Right kidney (tissue), 1 donor: ENCODE measurements around the gene PATL1.
A peak's percentile ranks its signal among the peaks of the same experiment; 100 is the strongest.
"Not testable (repeated sequence)": the region's sequence is repeated elsewhere in the genome, so short reads cannot be mapped to it uniquely, and the experiment has no call there.

Experiments
- DNase-seq: peaks from one replicate; pipeline ENCODE4 v3.0.0-alpha.2; 2016

Gene PATL1

GRCh38 chr11:59676205-59676604, 7.4 kb upstream of the PATL1 start:
- no peak for DNase-seq

DNA sequence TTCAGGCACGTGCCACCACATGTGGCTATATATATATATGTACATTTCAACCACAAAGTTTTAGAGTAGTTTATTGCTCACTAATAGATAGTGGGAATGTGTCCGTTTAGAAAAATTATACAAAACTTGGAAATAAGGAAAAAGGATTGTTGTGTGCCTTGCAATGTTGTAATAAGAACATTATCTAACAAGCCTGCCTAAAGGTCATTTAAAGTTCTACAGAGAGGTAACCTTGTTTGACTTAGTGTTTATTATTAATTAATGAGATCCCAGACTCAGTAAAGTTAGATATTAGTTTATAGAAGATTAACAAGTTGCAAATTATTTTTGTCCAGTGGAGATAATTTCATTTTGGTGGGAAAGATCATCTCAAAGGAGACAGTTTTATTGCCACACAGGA, 5.5 kb upstream of the PATL1 start:
- DNase-seq: no peak

- DNase-seq: no peak
These were observed 4.5 kb upstream of the PATL1 start for GRCh38 chr11:59673291-59673690.

DNA sequence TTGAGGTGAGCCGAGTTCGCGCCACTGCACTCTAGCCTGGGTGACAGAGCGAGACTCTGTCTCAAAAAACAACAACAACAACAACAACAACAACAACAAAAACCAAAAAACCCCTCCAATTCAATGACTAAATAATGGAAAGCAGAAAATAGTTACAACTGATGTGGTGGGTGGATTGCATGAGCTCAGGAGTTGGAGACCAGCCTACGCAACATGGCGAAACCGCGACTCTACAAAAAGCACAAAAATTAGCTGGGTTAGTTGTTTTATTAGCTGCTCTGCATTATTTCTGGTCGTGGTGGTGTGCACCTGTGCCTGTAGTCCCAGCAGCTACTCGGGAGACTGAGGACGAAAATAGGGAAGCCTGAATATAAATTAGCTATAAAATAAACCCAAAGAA, 2.6 kb upstream of the PATL1 start:
- no peak for DNase-seq

- no peak for DNase-seq
These were observed 773 bp upstream of the PATL1 start for GRCh38 chr11:59669611-59670009.

DNA sequence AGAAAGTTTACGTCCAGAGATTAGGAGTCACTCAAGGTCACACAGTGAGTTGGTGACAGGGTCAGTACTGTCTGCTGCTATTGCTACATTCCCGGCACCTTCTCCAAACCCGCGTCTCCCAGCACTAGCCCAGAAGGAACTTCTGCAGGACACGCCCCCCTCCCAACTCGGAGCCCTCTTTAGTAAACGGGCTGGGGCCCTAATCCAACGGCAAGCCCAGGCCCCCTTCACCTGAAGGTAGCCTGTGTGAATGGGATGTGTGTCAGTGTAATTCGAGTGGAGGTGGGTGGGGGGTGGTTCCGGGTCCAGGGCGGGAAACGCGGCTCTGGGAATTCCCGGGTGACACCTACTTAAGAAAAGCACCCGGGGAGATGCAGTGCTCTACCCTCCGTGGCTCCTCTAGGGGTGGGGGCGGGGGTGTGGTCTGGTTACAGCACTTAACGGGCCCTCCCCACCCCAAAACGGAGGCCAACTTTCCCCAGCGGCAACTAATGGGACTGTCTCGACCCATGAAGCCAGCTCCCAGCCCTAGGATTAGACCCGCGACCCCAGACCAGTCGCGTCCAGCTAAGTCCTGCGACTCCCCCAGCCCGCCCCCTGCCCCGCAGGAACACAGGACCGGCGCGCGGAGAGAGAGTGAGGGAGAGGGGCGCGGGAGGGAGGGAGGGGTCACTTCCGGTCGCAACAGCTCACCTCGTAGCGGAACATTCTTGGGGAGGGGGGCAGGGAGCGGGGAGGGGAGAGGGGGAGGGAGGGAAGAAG, 468 bp downstream of the PATL1 start:
- DNase-seq: peak; percentile 50

DNA sequence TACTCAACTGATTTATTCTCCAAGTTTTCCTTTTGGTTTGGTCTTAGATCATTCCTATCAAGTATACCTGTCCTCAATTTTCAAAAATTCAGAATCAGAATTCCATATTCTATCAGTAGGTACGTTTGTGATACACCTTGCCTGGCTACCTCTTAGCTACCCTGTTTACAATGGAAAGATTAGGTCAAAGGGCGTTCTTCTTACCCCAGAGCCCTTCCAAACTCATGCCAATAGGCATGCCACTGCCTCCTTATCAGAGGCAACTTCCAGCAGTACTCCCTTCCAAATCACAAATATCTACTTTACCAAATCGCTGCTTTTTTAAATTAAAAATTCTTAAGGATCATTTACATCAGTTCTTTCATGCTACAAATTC, 1.0 kb downstream of the PATL1 start:
- DNase-seq: no peak

- no peak for DNase-seq
These were observed 1.9 kb downstream of the PATL1 start for GRCh38 chr11:59666969-59667368.

DNA sequence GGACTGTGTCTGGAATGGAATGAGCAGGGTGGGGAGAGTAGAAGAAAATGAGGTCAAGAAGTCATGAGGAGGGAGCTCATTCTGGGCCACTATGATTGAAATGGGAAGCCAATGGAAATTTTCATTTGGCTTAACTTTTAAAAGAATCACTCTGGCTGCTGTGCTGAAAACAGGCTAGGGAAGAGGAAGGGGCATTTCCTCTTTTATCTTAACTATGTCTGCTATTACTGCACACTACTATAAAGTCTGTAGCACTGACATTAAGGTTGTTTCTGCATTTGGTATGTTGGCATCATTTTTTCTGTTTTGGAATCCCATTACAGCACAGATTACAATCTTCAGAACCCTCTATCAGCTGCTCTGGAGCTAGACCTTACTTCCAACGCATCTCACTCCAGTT, 8.2 kb downstream of the PATL1 start:
- DNase-seq: no peak

- no peak for DNase-seq
These were observed 8.9 kb downstream of the PATL1 start for GRCh38 chr11:59659981-59660380.

GRCh38 chr11:59658036-59658435, 10.8 kb downstream of the PATL1 start:
- no peak for DNase-seq

DNA sequence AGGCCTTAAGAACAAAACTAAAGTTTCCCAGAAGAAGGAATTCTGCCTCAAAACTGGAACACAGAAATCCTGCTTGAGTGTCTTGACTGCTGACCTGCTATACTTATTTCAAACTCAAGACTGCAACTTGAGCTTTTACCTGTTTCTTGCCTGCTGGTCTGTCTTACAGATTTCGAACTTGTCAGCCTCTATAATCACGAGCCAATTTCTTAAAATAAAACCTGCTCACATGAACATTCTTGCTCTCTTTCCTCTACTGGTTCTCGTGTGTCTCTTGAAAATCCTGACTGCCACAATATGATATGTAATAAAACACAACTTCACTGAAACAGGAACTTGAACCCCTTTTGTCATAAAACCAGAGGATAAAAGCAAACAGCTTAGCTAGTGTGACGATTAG, 13.9 kb downstream of the PATL1 start:
- no peak for DNase-seq

- DNase-seq: no peak
These were observed 21.4 kb downstream of the PATL1 start for GRCh38 chr11:59647245-59647980.

GRCh38 chr11:59644528-59644927, 24.3 kb downstream of the PATL1 start:
- DNase-seq: no peak

DNA sequence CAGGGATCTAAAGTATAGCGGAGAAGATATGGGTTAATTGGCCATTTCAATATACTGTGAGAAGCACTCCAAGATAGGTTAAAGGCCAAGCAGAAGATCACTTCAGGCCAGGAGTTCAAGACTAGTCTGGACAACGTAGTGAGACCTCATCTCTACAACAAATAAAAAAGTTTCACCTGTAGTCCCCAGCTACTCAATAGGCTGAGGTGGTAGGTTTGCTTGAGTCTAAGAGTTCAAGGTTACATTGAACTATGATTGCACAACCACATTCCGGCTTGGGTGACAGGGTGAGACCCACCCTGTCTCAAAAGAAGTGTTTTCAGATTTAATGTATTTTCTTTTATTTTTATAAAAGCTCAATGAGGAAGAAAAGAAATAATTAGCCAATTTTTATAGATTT, 25.4 kb downstream of the PATL1 start:
- DNase-seq: no peak

DNA sequence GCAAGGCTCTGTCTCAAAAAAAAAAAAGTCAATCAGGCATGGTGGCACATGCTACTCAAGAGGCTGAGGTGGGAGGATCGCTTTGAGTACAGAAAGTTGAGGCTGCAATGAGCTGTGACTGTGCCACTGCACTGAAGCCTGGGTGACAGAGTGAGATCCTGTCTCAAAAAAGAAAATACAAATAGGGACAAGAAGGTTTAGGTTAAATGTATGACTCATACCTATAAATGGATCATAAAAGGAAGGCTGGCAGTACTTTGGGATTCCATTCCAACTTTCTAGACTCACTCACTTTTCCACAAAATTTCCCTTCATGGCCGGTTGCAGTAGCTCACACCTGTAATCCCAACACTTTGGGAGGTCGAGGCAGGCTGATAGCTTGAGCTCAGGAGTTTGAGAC, 27.7 kb downstream of the PATL1 start:
- no peak for DNase-seq

DNA sequence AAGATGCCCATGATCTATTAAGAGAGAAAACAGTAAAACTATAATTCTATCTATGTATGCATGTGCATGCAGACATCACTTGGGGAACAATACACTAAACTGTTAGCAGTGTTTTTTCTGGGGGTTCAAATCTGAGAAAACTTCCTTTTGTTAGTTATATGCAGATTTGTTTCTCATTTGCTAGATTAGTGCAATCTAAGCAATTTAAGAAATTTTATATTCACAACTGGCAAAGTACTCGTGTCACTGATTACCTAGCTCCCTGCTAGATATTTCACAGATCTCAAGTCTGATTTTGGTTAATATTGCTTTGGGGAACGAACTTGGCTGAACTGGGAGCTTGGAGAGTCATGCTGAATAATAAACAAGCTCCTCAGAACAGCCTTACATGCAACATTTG, 38.3 kb downstream of the PATL1 start:
- no peak for DNase-seq

GRCh38 chr11:59629996-59630395, 38.8 kb downstream of the PATL1 start:
- DNase-seq: no peak

- DNase-seq: not testable (repeated sequence)
These were observed 41.9 kb downstream of the PATL1 start for GRCh38 chr11:59626969-59627368.

DNA sequence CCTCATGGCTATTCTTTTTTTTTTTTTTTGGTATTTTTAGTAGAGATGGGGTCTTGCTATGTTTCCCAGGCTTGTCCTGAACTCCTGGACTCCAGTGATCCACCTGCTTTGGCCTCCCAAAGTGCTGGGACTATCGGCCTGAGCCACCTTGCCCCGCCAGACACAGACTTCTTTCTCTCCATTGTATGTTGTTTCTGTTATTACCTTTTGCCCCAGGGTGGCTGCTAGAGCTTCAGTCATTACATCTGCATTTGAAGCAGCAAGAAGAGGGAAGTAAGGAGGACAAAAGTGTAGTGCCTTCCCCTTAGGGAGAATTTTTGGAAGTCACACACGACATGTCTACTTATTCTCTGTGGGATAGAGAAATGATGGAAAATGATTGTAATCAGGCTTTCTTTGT, 43.1 kb downstream of the PATL1 start:
- DNase-seq: no peak

DNA sequence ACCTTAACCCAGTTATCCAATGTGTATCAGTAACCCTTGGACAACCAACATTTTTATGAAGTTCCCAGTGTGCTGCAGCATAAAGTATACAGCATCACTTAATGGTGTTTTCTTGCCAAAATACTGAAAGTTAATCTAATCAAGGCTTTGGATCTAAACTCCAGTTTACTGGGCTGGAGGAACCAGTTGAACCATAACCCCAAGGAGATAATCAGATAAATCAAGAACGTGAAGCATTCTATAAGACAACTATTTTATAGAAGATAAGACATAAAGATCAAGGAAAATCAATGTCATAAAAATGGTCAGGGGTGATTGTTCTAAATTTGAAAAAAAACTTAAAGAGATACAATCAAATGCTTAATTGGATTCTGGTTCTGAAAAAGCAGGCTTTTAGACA, 51.0 kb downstream of the PATL1 start:
- DNase-seq: no peak

DNA sequence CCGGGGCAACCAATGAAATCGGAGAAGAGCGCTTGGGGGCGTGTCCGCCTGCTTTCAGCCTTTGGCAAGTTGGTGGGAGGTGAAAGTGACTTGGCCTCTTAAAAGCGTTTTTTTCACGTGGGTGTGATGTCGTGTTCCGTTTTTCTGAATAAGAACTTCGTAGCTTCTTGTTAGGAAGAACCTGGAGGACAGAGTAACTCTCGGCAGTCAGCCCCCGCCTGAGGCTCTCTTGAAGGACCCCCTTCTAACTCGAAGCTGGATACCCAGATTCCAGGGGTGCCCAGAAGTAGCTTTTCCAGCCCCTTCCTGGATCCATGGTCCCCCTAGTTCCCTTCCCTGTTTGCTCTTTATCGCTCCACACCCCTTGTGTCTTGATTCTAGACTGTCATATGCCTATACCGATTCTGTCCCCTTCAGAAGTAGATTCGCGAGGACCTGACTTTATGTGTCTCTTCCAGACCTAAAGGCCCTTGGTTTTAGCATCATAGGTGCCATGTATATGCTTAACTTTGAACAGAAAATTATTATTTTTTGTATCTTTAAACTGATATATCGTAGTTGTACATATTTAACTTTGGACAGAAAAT, 52.3 kb downstream of the PATL1 start:
- DNase-seq: no peak

DNA sequence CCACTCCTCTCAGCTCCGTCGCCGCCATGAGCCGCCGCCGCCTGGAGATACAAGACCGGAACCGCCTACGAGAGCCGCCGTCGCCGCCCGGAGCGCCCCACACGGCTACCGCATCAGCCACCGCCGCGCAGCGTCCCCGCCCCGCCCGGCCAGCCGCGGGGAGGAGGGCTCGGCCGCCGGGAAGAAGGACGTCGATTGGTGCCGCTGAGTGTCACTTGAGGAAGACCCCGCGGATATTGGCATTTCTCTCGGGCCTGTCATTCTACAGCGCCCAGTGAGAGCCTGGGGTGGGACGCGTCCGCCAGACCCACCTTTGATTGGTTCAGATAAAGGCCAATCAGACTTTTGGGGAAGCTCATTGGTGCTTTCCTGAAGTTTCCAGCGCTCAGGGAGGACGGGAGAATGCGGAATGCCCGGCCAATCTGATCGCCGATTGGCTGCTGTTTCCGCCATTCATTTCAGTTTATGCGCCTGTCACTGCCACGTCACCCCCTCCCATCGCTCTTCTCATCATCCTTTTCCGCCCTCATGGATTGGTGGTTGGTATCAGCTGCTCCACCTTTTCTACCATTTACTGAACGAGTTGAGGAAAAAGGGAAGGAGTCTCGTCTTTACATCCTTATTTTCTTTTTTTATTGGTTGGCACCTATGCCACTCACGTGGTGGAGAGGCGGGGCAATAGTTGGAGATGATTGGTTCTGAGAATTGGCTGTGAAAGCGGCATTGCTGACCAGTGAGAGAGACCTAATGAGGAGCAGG, 53.0 kb downstream of the PATL1 start, which contains the start of gene OSBP:
Gene OSBP, minus strand, starts transcription at position 138 of the 759 bp plus-strand sequence. Its CDS starts 110 bp downstream, at position 28.
- DNase-seq: peak; percentile 97
